Upper lobe of left lung (tissue), 6 donors: Measurements from ENCODE around the gene GPD2. TPM values are rescaled to one million over a fixed set of nuclear protein-coding genes. Genes with fewer than 3 reads are reported as not detected.

ENCODE experiments used
- ATAC-seq, 2 donors: fragments of 200-7000 bp; cut with Tn5 transposase; one replicate each; pipeline ENCODE4 v1.9.1; 2022; ENCODE audit warnings: mild to moderate bottlenecking in 2 of 2, moderate library complexity in 2 of 2; ENCODE audit not compliant: low FRiP score in 2 of 2
- DNase-seq, 2 donors: peaks; one replicate each; pipeline ENCODE4 v3.0.0-alpha.2; 2019 to 2020
- H3K27ac ChIP-seq, 4 donors: fragments of 200-600 bp; sonication (generic); one replicate each; pipeline ENCODE4 v1.5.1; 2016 to 2019
- H3K27me3 ChIP-seq, 4 donors: fragments of 200-600 bp; sonication (generic); one replicate each; pipeline ENCODE4 v1.5.1; 2017 to 2019
- H3K36me3 ChIP-seq, 4 donors: fragments of 200-600 bp; sonication (generic); one replicate each; pipeline ENCODE4 v1.5.1; 2016 to 2019
- H3K4me1 ChIP-seq, 4 donors: fragments of 200-600 bp; sonication (generic); one replicate each; pipeline ENCODE4 v1.5.1; 2018 to 2019
- H3K4me3 ChIP-seq, 4 donors: fragments of 200-600 bp; sonication (generic); one replicate each; pipeline ENCODE4 v1.5.1; 2017 to 2019; ENCODE audit warnings: mild to moderate bottlenecking in 2 of 4, moderate library complexity in 1 of 4
- H3K9me3 ChIP-seq, 4 donors: fragments of 200-600 bp; sonication (generic); one replicate each; pipeline ENCODE4 v1.5.1; 2018 to 2019
- EP300 ChIP-seq, 4 donors: sonication (generic); formaldehyde crosslinking; IDR thresholded peaks; one replicate each; pipeline ENCODE4 v1.5.1; 2017; ENCODE audit warnings: antibody characterized with exemption in 4 of 4, control low read depth in 2 of 4
- POLR2A ChIP-seq, 4 donors: fragments of 450-650 bp; IDR thresholded peaks; one replicate each; pipeline ENCODE4 v1.5.1; 2016 to 2017; ENCODE audit warnings: antibody characterized with exemption in 4 of 4, mild to moderate bottlenecking in 2 of 4
- POLR2AphosphoS5 ChIP-seq, 2 donors: sonication (generic); formaldehyde crosslinking; IDR thresholded peaks; one replicate each; pipeline ENCODE4 v1.5.1; 2017; ENCODE audit warnings: antibody characterized with exemption in 2 of 2
- WGBS, 2 donors: methylation state at CpG; one replicate each; pipeline ENCODE4 v1.1.5; 2017 to 2018; 5-methylcytosine and 5-hydroxymethylcytosine counted together
- total RNA-seq, 6 donors: library from RNA; depleted of rRNA in 4 of 6; stranded (reverse); fragments of >200 nt in 4 of 6; gene quantifications; one replicate each; pipeline versions ENCODE4 v1.1.0 to v1.2.1, GENCODE V29; 2016 to 2021
- TF ChIP-seq, protein P1 (sequence below), 6 experiments: fragments of 450-650 bp in 4 of 6; fragments of 200-600 bp in 2 of 6; sonication (generic) in 2 of 6; IDR thresholded peaks; one replicate each; pipeline ENCODE4 v1.5.1; 2016 to 2019; ENCODE audit warnings: antibody characterized with exemption in 6 of 6
- donor health status: DM: no; HTN: no; CAD: no; lungs with moderate emphysema.
- donor health status: DM: no; HTN: yes; CAD: no; lungs with severe emphysema.

GPD2 gene
- total RNA-seq, 6 donors from 2014 or later: 37.6 to 142 (median 44.2) TPM

DNA sequence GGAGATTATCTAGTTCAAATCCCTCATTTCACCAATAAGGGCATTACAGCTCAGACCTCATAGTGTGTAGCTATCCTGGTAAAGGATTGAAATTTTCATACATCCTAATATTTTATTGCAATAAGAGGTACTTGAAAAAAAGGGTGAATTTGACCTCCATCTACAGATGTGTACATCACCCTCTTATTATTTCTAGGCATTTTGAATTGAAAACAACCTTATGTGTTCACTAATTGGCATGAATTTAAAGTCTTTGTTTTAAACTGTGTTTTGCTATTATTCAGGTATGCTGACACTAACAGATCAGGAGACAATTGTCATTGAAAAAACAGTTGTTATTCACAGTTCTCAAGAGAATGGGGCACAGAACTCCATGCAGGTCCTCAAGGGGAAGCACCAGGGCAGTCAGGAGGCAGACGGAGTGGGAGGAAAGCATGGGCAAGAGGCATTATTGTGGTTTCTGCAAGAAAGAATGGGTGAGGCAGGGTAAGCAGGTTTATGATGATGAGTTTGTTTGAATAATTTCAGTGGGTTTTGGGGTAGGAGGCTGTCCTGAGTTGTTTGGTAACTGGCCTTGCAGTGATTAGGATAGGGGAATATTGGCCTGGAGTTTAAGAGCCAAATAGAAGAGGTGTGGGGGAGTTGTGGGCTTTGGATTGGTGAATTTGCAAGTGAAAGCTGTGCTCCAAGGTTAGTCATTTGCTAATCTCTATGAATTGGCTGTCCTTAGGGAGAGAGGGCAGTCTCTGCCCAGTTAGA is 194.6 kb downstream of the GPD2 start:
- no peaks in the 10 kb centered on the region for H3K4me1 ChIP-seq
- ATAC-seq (no peak), DNase-seq (no peak)
- WGBS, 2 donors: 57 to 74% methylated on average over 1 of the region's 1 CpG
- H3K4me3 ChIP-seq: no peak overlapping the region
- no peaks in the 10 kb centered on the region for H3K27me3 ChIP-seq
- no peak overlapping the region for H3K27ac ChIP-seq
- no peaks in the 10 kb centered on the region for H3K9me3 ChIP-seq
- TF ChIP-seq POLR2AphosphoS5 (IDR thresholded peaks at IDR 0.05) (no peak), EP300 (IDR thresholded peaks at IDR 0.05) (no peak), POLR2A (IDR thresholded peaks at IDR 0.05) (no peak)
- no peaks in the 10 kb centered on the region for H3K36me3 ChIP-seq

DNA sequence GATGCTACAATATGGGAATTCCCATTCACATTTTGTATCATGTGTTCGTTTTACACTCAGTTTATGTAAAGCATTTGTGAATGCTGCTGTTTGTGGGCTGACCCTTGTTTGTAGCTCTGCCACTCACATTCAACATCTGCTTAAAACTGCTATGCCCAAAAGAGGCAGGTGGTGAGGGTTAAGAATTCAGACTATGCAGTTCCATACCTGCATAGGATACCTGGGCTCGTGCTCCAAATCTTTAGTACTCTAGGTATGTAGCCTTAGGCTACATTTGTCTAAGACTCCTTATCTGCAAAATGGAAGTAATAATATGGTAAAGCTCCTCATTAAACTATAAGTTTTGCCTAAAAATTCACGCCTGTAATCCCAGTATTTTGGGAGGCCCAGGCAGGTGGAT is 199.5 kb downstream of the GPD2 start:
- Histone ChIP-seq H3K9me3 (no peaks in the 10 kb centered on the region), H3K27ac (no peak overlapping the region), H3K4me3 (no peak overlapping the region), H3K36me3 (no peaks in the 10 kb centered on the region), H3K27me3 (no peaks in the 10 kb centered on the region), H3K4me1 (no peaks in the 10 kb centered on the region)
- TF ChIP-seq POLR2AphosphoS5 (IDR thresholded peaks at IDR 0.05) (no peak), POLR2A (IDR thresholded peaks at IDR 0.05) (no peak), EP300 (IDR thresholded peaks at IDR 0.05) (no peak)
- TF ChIP-seq, protein P1, sequence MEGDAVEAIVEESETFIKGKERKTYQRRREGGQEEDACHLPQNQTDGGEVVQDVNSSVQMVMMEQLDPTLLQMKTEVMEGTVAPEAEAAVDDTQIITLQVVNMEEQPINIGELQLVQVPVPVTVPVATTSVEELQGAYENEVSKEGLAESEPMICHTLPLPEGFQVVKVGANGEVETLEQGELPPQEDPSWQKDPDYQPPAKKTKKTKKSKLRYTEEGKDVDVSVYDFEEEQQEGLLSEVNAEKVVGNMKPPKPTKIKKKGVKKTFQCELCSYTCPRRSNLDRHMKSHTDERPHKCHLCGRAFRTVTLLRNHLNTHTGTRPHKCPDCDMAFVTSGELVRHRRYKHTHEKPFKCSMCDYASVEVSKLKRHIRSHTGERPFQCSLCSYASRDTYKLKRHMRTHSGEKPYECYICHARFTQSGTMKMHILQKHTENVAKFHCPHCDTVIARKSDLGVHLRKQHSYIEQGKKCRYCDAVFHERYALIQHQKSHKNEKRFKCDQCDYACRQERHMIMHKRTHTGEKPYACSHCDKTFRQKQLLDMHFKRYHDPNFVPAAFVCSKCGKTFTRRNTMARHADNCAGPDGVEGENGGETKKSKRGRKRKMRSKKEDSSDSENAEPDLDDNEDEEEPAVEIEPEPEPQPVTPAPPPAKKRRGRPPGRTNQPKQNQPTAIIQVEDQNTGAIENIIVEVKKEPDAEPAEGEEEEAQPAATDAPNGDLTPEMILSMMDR (IDR thresholded peaks at IDR 0.05): no peak
- WGBS, 2 donors: 83 to 88% methylated on average over 3 of the region's 3 CpGs
- ATAC-seq: no peak
- DNase-seq: no peak

Other genes starting within 250 kb of the GPD2 start
- 10 to 100 TPM in 2 of 6 donors, 1 to 10 TPM in 4; 3.0 to 12.6 (median 8.9) TPM for gene NR4A2, start 103.7 kb upstream of the GPD2 start, total RNA-seq